ENCODE measurements around the gene NAB2. TPM values are rescaled to one million over a fixed set of nuclear protein-coding genes. Genes with fewer than 3 reads are reported as not detected.

The NAB2 gene
- total RNA-seq, 2 experiments from 2014 or later: 39.6 to 41.6 TPM

- ChIA-PET CTCF (no interaction called here), POLR2A (no interaction called here)
- H3K9me3 Mint-ChIP-seq: no peaks in the 10 kb centered on the region
- H3K4me3 Mint-ChIP-seq: no peak overlapping the region
- H3K27ac Mint-ChIP-seq: no peak overlapping the region
- H3K4me1 Mint-ChIP-seq (ENCODE audit: low read depth): no peaks in the 10 kb centered on the region
- intact Hi-C loops (cut with micrococcal nuclease): no loop called here
- DNase-seq: no peak
- no peaks in the 10 kb centered on the region for H3K36me3 Mint-ChIP-seq
- H3K27me3 Mint-ChIP-seq: no peaks in the 10 kb centered on the region
These were observed 51.1 kb downstream of the NAB2 start for GRCh38 chr12:57139796-57140649.

GRCh38 chr12:57141249-57141648 is 52.3 kb downstream of the NAB2 start:
- intact Hi-C loops (cut with micrococcal nuclease): no loop called here
- no peaks in the 10 kb centered on the region for H3K27me3 Mint-ChIP-seq
- no peak for DNase-seq
- ChIA-PET POLR2A (no interaction called here), CTCF (interaction anchor here (1.5 kb wide), 1 partner anchor 17 kb away, joined by 5 read pairs; no protein-coding TSS in a partner anchor)
- no peaks in the 10 kb centered on the region for H3K9me3 Mint-ChIP-seq
- no peaks in the 10 kb centered on the region for H3K36me3 Mint-ChIP-seq
- H3K27ac Mint-ChIP-seq: no peak overlapping the region
- no peaks in the 10 kb centered on the region for H3K4me1 Mint-ChIP-seq (ENCODE audit: low read depth)
- no peak overlapping the region for H3K4me3 Mint-ChIP-seq

- Mint-ChIP-seq H3K4me1 (ENCODE audit: low read depth) (no peaks in the 10 kb centered on the region), H3K9me3 (no peaks in the 10 kb centered on the region), H3K27ac (no peak overlapping the region), H3K27me3 (no peaks in the 10 kb centered on the region), H3K4me3 (no peak overlapping the region), H3K36me3 (no peaks in the 10 kb centered on the region)
- intact Hi-C loops (cut with micrococcal nuclease): no loop called here
- ChIA-PET POLR2A (no interaction called here), CTCF (interaction anchor here (0.8 to 1.5 kb wide), 2 partner anchors 17 to 100 kb away, joined by 3 to 5 read pairs; no protein-coding TSS in a partner anchor)
- no peak for DNase-seq
These were observed 53.2 kb downstream of the NAB2 start for GRCh38 chr12:57142121-57142520.

- H3K27ac Mint-ChIP-seq: no peak overlapping the region
- H3K27me3 Mint-ChIP-seq: no peaks in the 10 kb centered on the region
- no peak overlapping the region for H3K4me3 Mint-ChIP-seq
- CTCF ChIA-PET: interaction anchor here (0.8 to 1.5 kb wide), 2 partner anchors 18 to 100 kb away, joined by 3 to 5 read pairs; no protein-coding TSS in a partner anchor
- H3K4me1 Mint-ChIP-seq (ENCODE audit: low read depth): no peaks in the 10 kb centered on the region
- no peak for DNase-seq
- POLR2A ChIA-PET: no interaction called here
- H3K9me3 Mint-ChIP-seq: no peaks in the 10 kb centered on the region
- intact Hi-C loops (cut with micrococcal nuclease): no loop called here
- no peaks in the 10 kb centered on the region for H3K36me3 Mint-ChIP-seq
These were observed 53.8 kb downstream of the NAB2 start for GRCh38 chr12:57142727-57143126.

GRCh38 chr12:57143454-57143853 is 54.5 kb downstream of the NAB2 start:
- no peak for DNase-seq
- Mint-ChIP-seq H3K27ac (no peak overlapping the region), H3K9me3 (no peaks in the 10 kb centered on the region), H3K36me3 (no peaks in the 10 kb centered on the region), H3K4me3 (no peak overlapping the region), H3K27me3 (no peaks in the 10 kb centered on the region), H3K4me1 (ENCODE audit: low read depth) (no peaks in the 10 kb centered on the region)
- ChIA-PET CTCF (no interaction called here), POLR2A (no interaction called here)
- intact Hi-C loops (cut with micrococcal nuclease): no loop called here

Other genes with a start within 250 kb of the NAB2 start
- not detected for gene SDR9C7, start 154.7 kb upstream of the NAB2 start, total RNA-seq
- under 1 TPM; 0.26 to 0.46 TPM for gene RDH16, start 131.5 kb upstream of the NAB2 start, total RNA-seq
- 1 to 10 TPM; 5.5 to 5.7 TPM for gene ZBTB39, start 82.6 kb upstream of the NAB2 start, total RNA-seq
- not detected for gene TAC3, start 72.6 kb upstream of the NAB2 start, total RNA-seq
- under 1 TPM; 0.61 to 0.97 TPM for gene MYO1A, start 39.0 kb upstream of the NAB2 start, total RNA-seq
- 10 to 100 TPM; 70.6 to 73.5 TPM for gene NEMP1, start 10.3 kb upstream of the NAB2 start, total RNA-seq
- gene STAT6, start 22.2 kb downstream of the NAB2 start, total RNA-seq: 100 to 1,000 TPM; 209 to 218 TPM
- gene LRP1, start 39.4 kb downstream of the NAB2 start, total RNA-seq: 1 to 10 TPM; 1.4 TPM
- not detected for gene LRP1-AS, start 58.5 kb downstream of the NAB2 start, total RNA-seq
- gene NXPH4, start 127.7 kb downstream of the NAB2 start, total RNA-seq: under 1 TPM; 0.24 to 0.46 TPM
- 100 to 1,000 TPM; 401 to 404 TPM for gene SHMT2, start 140.6 kb downstream of the NAB2 start, total RNA-seq
- 1 to 10 TPM; 1.9 to 2.0 TPM for gene STAC3, start 162.1 kb downstream of the NAB2 start, total RNA-seq

Data from activated CD4-positive, alpha-beta memory T cell treated with anti-CD3 and anti-CD28 coated beads for 36 hours (primary cell).